GM21381 (cell line): Measurements from ENCODE around the gene TANK.
A peak's percentile ranks its signal among the peaks of the same experiment; 100 is the strongest.
"Not testable (repeated sequence)": the region's sequence is repeated elsewhere in the genome, so short reads cannot be mapped to it uniquely, and the experiment has no call there.

Source experiments
- ATAC-seq: cut with Tn5 transposase; IDR thresholded peaks from one replicate; pipeline ENCODE4 v1.9.1; 2021; ENCODE audit warnings: mild to moderate bottlenecking, moderate library complexity; ENCODE audit not compliant: unreplicated experiment

TANK gene

GRCh38 chr2:161166538-161167409 lies 6.5 kb downstream of the TANK start:
- ATAC-seq: peak; percentile 78

- no peak for ATAC-seq
Observed at GRCh38 chr2:161169335-161169734, 9.1 kb downstream of the TANK start.

- ATAC-seq: no peak
Observed at GRCh38 chr2:161170377-161170776, 10.1 kb downstream of the TANK start.

DNA sequence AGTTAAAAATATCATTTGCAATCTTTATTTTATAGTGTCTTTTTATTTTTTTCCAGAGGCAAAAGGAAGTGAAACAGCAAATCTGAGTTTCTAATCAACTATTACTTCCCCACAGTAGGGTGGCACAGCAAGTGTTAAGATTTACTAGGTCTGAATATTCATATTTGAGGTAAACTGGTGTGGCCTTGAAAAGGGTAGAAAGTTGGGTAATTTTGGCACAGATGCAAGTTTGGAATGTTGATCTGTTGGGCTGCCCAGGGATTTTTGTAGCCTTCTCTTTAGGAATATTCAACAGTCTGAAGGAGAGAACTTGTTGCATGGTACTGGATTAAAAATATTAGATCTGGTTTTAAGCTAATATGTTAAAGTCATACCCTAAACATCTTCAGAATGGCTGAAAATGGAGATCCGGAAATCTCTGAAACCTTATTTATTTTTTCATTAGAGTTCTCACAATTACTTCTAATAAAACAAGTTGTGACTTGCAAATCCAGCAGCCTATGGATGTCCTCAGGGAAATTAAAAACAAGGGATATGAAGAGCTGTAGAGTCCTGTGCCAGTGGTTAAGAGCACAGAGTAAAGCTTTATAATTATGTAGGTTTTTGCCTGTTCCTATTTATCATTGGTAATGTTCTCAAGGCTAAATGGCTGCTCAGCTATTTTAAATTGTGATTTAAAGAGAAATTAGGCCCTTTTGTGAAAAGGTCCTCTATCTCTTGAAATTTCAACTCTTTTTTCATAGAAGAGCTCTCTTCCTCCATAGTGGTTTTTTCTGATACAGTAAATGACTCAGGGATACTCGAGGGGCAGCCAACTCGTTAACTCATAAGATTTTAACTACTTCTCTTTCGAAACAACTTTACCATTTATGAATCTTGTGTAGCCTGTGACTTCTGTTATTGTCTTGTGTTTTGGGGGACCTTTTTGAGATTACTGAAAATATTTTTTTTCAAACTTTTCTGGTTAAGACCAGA lies 11.0 kb downstream of the TANK start:
- no peak for ATAC-seq

DNA sequence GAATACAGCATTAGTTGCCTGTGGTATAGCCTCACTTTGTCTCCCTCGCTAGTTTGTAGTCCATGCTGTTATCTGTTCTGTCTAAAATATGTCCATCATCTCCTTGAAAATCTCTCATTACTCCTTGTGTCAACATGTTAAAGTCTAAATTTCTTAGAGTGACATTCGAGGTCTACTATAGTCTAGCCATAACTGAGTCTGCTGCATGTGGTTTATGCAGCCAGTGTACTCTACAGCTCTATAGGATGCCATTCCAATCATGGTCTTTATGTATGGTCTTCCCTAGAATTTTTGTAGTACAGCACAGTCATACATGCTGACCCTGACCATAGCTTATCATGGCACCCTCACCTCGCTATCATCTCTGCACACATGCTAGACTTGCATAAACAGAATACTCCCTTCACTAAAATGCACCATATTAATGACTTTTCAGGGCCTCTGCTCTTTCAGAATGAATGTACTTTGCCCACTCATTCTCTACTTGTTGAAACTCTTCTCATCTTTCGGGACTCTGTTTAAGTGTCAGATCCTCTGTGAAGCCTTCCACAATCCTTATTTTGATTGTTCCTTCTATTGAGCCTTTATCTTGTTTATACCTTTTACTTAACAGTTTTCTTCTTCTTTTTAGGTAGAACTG lies 12.8 kb downstream of the TANK start:
- ATAC-seq: peak; percentile 59

DNA sequence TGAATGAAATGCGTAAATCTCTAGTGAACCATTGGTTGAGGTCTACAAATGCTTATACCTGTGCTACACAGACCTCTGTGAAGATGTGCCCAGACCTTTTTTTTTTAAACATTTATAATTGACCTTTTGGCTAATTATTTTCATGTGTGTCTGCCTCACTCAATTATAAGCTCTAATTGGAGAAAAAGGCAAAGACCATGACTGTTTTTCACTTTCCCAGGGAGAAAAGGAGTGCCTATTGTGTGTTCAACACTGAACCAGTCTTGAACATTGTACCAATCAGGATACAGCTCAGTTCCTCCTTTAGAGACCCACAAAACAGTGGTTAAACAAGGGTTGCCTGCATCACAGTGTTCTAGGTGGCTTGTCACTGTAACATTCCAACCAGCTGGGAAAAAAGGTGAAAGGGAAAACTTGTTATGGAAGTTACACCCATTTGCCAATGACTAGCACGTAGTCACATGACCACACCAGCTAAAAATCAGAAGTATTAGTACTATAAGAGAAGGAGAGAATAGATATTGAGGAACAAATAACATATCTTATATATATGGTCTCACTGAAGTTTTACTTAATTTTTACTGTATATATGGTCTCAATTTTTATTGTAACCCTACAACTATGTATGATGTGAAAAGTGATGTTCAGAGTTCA lies 13.4 kb downstream of the TANK start:
- ATAC-seq: no peak

- no peak for ATAC-seq
Observed at GRCh38 chr2:161177969-161178368, 17.7 kb downstream of the TANK start.

DNA sequence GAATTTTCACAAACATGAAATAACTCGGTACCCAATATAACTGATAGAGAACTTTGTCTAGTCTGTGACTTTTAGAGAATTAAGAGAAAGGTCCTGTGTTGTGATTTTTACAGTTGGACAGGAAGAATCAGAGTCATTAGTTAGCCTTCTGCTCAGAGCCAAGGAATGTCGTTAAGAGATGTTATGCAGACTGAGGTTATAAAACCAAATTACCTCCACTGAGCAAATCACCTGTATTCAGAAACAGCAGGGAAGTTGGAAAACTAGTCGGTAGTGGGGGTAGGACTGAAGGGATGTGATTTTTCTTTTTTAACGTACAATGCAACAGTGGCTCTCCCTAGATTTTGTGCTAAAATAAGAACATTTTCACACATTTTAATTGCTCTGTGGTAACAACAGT lies 18.5 kb downstream of the TANK start:
- no peak for ATAC-seq

- ATAC-seq: no peak
Observed at GRCh38 chr2:161190050-161190449, 29.8 kb downstream of the TANK start.

GRCh38 chr2:161195602-161196001 lies 35.4 kb downstream of the TANK start:
- not testable (repeated sequence) for ATAC-seq

DNA sequence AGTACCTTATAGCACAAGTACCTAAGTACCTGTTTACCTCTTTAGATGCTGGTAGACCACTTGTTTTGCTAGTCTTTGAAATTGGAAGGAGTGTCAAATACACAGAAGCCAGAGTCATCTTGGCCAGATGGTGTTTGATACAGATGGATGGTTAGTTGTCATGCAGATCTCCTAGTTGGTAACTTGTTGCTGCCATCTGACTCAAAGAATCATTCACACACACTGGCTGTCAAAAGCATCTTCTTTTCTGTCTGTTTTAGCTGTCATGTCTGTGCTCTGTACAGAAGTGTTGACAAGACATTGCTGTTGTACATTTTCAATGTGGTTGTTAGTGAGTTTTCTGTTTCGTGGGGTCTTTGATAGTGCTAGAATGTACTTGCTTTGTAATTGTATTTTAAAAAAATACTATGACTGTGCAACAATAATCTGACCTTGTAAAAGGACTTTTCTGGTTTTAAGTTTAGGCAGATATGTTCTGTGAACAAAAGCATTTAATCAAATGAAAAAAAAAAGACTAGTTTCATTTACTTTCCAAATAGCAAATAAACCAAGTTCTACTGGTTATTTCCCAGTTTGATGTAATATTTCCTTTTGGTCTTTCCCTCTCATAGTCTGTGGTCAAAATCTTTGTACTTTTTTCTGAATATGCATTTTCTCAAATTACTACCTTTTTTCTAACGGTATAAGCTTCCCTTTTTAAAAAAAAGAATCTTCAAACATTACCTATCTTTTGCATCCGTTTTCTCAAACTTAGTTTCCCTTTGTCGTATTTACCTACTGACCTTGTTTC lies 39.9 kb downstream of the TANK start:
- ATAC-seq: peak; percentile 72

- ATAC-seq: no peak
Observed at GRCh38 chr2:161204846-161205245, 44.6 kb downstream of the TANK start.

GRCh38 chr2:161206471-161207032 lies 46.3 kb downstream of the TANK start:
- ATAC-seq: no peak

GRCh38 chr2:161207941-161208340 lies 47.7 kb downstream of the TANK start:
- no peak for ATAC-seq

GRCh38 chr2:161208527-161209139 lies 48.4 kb downstream of the TANK start:
- no peak for ATAC-seq

GRCh38 chr2:161209902-161210301 lies 49.7 kb downstream of the TANK start:
- ATAC-seq: no peak

DNA sequence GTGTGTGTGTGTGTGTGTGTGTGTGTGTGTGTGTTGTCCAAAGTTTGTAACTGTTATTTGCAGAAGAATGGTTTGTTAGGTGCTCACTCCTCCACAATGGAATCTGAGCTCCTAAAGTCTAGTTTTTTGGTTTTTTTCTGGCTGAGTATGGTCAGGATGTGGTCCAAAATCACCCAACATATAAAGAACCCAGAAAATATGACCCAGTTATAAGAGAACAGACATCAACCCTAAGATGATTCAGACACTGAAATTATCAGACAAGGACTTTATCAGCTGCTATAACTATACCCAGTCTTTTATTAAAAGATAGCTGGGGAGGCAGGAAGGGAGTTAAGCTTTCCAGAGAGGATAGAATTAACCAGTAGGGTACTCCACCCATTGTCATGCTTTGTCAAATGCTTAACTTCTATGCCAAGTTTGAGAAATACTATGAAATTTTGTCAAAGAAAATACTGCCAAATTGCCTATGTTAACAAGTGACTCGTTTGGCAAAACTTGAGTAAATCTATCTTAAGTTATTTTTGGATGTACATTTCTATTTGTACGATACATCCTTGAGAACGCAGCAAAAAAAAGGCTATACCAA lies 57.5 kb downstream of the TANK start:
- no peak for ATAC-seq

- no peak for ATAC-seq
Observed at GRCh38 chr2:161219211-161219610, 59.0 kb downstream of the TANK start.
